ENCODE results near the gene NCKAP5.

- TF ChIP-seq, protein P1, sequence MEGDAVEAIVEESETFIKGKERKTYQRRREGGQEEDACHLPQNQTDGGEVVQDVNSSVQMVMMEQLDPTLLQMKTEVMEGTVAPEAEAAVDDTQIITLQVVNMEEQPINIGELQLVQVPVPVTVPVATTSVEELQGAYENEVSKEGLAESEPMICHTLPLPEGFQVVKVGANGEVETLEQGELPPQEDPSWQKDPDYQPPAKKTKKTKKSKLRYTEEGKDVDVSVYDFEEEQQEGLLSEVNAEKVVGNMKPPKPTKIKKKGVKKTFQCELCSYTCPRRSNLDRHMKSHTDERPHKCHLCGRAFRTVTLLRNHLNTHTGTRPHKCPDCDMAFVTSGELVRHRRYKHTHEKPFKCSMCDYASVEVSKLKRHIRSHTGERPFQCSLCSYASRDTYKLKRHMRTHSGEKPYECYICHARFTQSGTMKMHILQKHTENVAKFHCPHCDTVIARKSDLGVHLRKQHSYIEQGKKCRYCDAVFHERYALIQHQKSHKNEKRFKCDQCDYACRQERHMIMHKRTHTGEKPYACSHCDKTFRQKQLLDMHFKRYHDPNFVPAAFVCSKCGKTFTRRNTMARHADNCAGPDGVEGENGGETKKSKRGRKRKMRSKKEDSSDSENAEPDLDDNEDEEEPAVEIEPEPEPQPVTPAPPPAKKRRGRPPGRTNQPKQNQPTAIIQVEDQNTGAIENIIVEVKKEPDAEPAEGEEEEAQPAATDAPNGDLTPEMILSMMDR (IDR thresholded peaks at IDR 0.05; ENCODE audit: low read depth, low read length) = no peak
- TF ChIP-seq MYC (IDR thresholded peaks at IDR 0.05; ENCODE audit: low read depth, low read length) (no peak), POLR2A (IDR thresholded peaks at IDR 0.05; ENCODE audit: extremely low read depth, insufficient read length) (no peak)
These were observed 838.7 kb downstream of the NCKAP5 start for GRCh38 chr2:132729522-132729921.

Data from NB4 (cell line).